GM23248 (cell line): Measurements from ENCODE around the gene KATNB1.

ENCODE experiments used
- EZH2 ChIP-seq: fragments of 200-600 bp; sonication (generic); IDR thresholded peaks from 2 replicates; pipeline ENCODE4 v1.6.1; 2018; ENCODE audit warnings: antibody characterized with exemption, mild to moderate bottlenecking; ENCODE audit not compliant: insufficient read depth, poor library complexity, severe bottlenecking
- EZH2phosphoT487 ChIP-seq: fragments of 200-600 bp; sonication (generic); IDR thresholded peaks from 2 replicates; pipeline ENCODE4 v1.6.1; 2018; ENCODE audit warnings: antibody characterized with exemption, moderate library complexity, mild to moderate bottlenecking, low read depth; ENCODE audit not compliant: insufficient read depth

GRCh38 chr16:57747996-57748395 is 12.4 kb downstream of the KATNB1 start:
- no peak for TF ChIP-seq EZH2
- TF ChIP-seq EZH2phosphoT487 = no peak
